GM19193 (cell line): ENCODE results near the gene VSIG10L.

ENCODE experiments used
- POLR2A ChIP-seq: IDR thresholded peaks from 4 replicates; pipeline ENCODE4 v1.6.1; 2011; ENCODE audit not compliant: insufficient read depth, insufficient read length; ENCODE audit errors: extremely low read depth

The VSIG10L gene

DNA sequence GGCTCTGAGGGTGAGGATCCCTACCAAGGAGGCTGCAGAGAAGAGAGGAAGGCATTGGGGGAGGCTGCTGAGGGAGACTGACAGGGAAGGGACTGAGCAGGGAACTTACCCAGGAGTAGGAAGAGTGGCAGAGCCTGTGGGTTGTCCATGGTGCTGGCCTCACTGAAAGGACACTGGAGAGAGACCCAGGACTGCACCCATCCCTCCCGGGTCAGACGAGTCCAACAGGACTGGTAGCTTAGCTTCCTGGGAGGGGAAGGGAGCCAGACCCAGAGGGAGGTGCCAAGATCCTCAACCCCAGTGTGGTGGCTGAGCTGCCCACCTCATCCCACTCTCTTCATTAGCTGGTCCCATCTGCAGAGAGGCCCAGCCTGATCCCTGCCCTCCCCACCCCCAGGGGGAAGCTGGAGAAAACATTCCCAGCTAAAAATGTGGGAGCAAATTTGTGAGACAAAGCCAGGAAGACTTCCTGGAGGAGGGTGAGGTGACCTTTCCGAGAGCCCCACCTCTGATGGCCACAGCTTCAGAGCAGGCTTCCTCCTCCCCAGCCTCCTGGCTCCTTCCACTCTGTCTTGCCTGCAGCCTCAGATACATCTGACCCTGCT, at the start of gene VSIG10L:
VSIG10L (minus strand) TSS at position 164 of the 605 bp plus-strand sequence; CDS start at position 149, 15 bp downstream.
- TF ChIP-seq POLR2A: no peak

GRCh38 chr19:51391073-51391611, 49.2 kb upstream of the VSIG10L start:
- TF ChIP-seq POLR2A: no peak

DNA sequence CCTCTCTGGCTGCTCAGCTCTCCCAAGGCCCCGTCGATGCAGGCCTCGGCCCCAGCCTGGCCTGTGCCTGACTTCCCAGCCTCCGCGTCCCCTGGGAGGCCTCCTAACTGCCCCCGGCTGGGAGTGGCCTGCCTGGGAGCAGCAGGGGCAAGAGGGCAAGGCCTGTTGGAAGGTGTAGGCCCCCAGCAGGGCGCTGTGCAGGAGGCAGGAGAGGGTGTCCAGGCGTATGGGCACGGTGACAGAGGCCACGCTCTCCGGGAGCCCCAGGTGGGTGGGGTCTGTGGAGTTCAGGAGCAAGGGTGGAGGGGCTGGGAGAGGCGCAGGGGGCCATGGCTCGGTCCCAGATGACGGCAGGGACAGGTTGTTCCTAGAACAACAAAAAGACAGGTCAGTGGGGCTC, 47.2 kb upstream of the VSIG10L start:
- no peak for TF ChIP-seq POLR2A

DNA sequence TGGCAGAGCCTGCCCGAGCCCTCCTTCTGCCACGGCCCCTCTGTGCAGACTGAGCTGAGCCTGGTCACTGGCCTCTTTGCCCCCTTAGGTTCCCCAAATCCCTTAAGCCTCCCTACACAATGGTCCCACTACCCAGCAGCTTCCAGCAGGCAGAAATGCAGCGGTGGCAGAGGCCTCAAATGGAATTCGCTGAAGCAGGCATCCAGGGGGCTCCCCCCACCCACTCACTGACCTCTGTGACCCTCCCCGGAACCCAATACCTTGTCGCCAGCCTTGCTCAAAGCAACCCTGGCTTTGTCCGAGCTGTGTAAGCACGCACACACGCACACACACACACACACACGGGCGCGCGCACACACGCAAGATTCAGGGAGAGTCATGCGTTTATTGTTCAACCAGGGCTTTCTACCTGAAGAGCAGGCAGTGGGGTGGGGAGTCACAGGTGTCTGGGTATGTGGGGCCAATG, 46.0 kb upstream of the VSIG10L start, which contains the start of gene LIM2:
LIM2 (minus strand) TSS at position 51 of the 466 bp plus-strand sequence. CDS start 531 bp downstream, outside the sequence.
- no peak for TF ChIP-seq POLR2A

DNA sequence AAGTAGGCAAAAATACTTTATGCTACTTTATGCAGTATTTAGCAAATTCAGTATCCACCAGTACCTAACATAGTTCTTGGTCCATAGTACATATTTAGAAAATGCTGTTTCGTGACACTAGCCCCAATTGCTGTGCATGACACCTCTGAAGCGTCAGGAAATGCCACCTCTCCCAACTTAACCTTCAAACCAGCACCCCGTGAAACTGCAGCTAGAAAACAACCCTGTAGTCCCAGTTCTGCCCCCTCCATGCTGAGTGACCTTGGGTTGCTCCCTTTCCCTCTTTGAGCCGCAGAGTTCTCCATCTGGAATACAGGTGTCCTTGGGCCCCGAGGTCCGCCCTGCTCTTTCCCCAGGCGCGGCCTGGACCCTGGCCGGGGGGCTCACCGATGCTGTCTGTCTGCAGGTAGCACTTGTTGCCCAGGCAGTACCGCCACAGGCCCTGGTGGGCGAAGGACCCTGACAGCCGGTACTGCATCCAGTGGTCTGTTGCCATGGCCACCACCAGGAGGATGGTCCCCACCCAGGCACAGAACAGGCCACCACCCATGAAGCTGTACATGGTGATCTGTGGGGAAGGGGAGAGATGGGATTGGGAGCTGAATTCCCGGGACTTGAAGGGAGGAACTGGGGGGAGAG, 45.1 kb upstream of the VSIG10L start:
- TF ChIP-seq POLR2A: no peak

DNA sequence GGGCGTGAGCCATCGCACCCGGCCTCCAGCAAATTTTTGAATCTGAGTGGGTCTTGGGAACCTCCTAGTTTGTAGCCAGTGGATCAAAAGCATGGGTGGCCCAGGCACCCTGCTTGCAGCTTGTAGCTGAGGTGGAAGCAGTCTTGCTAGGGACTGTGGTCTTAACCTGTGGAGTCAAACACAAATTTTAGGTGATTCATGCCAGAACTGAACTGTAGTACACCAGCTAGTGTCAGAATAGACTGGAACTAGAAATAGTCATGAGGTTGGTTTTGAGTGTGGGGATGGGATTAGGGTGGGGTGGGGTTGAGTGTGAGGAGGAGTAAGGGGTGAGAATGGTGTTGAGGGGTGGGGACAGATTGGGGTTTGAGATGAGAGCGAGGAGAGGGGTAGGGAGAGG, 40.1 kb upstream of the VSIG10L start:
- TF ChIP-seq POLR2A: no peak

DNA sequence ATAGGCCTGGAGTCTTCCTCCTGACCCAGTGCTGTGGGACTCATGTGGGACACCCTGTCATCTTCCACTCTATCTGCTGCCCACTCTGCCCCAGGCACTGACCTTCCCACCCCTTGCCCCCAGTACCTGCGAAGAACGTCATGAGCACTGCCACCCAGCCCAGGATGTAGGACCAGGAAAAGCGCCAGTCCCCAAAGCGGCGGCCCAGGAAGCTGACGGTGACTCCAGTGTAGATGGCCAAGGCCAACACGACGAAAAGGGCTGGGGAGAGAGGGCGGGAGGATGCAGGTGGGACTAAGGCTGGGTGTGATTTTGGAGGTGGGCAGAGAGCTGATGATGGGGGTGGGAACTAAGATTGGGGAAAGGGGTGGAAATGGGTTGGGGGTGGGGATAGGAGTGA, 38.4 kb upstream of the VSIG10L start:
- no peak for TF ChIP-seq POLR2A

DNA sequence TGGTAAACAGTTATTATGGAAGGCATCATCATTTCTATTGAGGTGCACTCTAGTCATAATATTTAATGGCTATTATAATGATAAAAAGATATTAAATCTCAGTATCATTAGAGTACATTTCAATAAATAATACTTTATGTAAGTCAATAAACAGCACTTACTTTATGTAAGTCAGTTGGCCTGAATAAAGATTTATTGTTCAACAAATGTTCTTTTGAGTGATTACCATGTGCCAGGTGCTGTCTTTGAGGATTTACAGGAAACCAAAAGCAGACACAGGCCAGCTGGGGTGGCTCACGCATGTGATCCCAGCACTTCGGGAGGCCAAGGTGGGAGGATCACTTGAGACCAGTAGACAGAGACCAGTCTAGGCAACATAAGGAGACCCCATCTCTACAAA, 35.5 kb upstream of the VSIG10L start:
- no peak for TF ChIP-seq POLR2A

DNA sequence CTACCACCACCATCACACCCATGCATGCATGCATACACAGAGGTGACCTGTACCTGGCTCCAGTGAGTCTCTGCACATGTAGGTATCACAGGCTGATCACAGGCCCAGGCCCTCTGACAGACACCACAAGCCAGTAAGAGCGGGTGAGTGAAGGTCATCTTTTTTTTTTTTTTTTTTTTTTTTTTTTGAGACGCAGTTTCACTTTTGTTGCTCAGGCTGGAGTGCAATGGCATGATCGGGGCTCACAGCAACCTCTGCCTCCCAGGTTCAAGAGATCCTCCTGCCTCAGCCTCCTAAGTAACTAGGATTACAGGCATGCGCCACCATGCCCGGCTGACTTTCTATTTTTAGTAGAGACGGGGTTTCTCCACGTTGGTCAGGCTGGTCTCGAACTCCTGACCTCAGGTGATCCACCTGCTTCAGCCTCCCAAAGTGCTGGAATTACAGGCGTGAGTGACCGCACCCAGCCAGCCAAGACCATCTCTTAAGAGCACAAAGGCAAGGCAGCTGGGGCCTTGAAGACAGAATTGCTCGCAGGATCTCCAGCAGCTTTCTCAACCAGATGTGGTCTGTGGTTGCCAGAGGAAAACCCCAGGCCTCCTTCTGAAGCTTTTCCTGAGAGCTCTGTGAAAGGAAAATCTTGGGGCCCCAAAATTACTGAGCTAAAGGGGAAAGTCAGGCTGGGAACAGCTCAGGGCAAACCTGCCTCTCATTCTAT, 33.7 kb upstream of the VSIG10L start:
- no peak for TF ChIP-seq POLR2A

DNA sequence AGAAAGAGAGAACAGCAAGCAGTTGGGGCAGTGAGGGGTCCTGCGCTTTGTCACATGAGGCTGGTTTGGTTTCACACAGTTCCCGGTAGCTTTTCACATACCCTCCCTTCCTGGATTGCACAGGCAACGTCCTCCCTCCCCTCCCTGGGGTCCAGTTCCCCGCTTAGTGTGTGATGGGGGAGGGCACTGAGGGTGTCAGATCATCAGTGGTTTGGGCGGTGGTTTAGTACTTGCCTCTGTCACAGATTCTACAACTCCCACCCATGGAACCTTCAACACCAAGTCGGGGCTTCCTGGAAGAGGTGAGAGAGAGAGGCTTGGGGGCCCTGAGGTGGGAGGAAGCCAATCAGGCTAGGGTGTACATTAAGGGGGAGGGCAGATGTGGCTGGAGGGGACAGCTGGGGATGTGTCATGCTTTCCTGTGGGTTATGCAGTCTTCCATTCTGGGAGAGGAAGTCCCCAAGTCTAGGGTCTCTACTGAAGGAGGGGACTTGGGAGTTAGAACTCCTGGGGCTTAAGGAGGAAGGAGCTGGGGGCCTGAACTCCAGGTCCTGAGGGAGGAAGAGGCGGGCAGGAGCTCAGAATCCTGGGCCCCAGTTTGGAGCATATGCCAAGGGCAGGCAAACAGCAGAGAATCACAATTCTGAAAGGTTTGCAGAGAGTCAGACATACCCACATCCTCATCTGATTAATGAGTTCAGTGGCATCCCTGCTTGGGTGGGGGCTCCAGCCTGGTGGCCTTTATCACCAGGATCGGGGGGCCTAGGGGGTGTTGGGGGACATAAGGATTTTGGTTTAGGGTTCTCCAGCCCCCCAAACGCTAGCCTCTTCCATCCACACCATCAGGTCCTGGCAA, 30.9 kb upstream of the VSIG10L start, which contains the start of gene NKG7:
NKG7 (minus strand) TSS at position 6 of the 856 bp plus-strand sequence. CDS start 119 bp downstream, outside the sequence.
- TF ChIP-seq POLR2A: no peak

DNA sequence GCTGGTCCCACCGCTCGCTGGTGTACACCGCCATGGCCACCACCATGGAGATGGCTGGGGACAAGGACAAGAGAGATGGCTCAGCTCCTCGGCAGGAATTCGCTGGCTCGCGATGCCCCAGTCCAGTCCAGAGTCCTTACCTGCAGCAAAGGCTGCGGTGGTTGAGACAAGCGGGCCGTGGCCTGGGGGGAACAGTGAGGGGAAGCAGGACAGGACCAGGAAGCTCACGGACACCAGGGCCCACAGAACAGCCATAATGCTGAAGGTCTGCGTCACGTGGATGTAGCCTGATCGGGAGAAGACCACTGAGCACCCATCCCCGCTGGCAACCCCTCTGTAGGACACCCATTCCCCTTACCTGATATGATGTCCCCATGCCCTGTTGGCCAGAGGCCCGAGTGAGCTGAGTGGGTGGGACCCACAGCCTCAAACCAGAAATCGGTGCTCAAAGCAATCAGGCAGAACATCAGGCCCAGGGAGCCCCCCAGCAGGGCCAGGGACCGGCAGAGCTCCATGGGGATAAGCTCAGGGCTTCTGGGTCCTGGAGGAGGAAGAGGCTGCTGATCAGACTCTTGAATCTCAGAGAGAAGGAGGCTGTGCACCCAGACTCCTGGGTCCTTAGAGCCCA, 30.2 kb upstream of the VSIG10L start:
- no peak for TF ChIP-seq POLR2A

DNA sequence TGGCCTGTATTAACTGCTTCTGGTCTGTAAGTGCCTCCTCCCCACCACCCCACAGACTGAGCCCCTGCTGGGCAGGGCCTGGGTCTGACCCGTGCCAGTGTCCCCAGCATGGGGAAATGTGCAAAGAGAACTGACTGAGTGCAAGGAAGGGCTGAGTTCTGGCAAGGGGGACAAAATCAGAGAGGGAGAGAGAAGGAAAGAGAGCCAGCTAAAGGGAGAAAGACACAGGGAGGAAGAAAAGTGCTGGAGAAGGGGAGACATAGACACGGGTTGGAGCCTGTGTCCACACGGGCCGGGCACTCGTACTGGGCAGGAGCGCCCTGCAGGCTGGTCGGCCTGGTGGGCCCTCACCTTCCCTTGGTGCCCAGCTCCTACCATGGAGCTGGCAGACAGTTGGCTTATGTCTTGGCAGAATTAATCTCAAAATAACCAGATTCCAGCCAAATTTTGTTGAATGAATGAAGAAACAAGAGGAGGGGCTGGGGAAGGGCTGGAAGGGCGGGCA, 29.3 kb upstream of the VSIG10L start:
- no peak for TF ChIP-seq POLR2A

DNA sequence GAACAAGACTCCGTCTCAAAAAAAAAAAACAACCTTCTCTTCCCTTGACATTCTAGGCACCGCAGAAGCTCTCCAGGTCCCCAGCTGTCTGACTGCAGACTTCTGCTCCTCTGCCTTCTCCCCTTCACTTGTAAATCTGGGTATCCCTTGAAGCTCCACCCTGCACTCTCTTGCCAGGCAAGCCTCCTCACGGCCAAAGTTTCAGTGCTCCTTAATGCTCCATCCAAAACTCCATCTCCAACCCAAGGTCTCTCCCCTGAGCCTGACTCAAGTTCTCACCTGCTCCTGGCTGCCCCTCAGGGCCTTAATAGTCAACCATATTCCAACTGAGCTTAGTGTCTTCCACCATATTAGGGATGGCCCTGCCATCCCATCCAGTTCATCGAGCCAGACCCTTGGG, 28.3 kb upstream of the VSIG10L start:
- TF ChIP-seq POLR2A: no peak

DNA sequence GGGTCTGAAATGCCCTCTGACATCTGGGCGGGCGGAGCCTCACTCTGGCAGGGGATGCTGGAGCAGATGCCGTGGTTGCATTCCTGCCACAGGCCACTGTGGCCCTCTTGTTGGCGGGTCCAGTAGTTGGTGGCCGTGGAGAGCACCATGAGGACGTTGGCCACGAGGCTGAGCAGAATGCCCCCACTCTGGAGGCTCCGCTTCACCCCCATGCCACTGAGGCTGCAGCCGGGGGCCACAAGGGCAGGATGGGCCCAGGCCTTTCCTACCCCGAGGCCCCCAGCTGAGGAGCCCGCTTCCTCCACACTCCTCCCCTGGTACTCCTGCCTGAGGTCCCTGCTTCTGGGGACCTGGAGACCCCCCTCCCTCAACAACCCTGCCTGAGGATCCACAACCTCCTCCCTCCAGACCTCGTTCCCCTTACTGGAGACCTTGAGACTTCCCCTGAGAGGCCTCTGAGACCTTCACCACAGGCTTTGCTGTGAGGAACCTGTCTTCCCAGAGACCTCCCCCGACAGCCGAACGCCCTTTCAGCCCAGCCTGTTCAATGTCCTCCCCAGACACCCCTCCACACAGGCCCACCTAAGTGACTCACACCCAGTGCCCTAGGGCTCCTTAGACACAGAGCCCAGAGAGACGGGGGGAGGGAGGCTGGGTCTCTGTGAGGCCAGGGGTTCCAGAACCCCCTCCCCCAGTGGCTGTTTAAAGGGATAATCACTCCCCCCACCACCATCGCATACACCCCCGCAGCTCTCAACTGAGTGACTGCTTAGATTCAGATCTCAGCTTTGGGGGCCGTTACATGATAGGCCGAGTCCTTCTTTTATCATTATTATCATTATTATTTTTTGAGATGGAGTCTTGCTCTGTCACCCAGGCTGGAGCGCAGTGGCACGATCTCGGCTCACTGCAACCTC, 26.7 kb upstream of the VSIG10L start, which contains the start of gene CLDND2:
CLDND2 (minus strand) TSS at position 638 of the 917 bp plus-strand sequence; CDS start at position 212, 426 bp downstream.
- no peak for TF ChIP-seq POLR2A
